Inflammatory macrophage (primary cell): ENCODE measurements around the gene TNFSF15.

Source experiments
- DNase-seq, 2 donors: peaks; one replicate each; pipeline ENCODE4 v3.0.0-alpha.2; 2020 to 2022

TNFSF15 gene

DNA sequence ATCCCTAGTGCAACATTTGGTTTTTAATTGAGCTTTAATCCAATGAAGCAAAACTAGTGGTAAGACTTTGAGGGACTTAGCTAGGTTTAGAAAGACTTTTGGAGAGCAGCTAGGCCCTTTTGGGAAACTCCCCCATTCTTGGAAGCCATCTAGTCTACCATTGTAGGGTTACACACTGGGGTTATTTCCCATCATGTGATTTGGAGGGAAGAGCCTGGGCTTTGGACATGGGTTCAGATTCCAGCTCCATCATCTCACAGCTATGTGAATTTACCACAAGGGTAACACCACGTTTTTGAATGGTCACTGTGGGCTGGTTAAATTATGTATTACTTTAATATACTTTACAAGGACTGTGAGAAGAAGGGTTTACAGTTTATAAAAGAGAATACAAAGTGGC is 18.3 kb upstream of the TNFSF15 start:
- no peak for DNase-seq

- DNase-seq = no peak
Measured at GRCh38 chr9:114823441-114823840, 17.6 kb upstream of the TNFSF15 start.

DNA sequence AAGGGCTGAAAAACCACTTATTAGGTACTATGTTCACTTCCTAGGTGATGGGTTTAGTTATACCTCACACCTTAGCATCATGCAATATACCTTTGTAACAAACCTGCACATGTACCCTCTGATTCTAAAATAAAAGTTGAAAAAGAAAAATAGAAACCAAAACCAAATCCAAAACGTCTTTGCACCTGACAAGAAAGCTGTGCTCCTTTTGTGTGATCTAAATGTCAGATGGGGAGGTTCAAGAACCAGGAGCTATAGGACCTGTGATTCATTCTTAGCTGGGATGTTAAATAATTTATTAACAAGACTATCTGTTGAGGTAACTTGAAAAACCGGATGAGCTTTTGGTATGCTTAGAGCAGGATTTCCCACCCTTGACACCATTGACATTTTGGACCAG is 16.9 kb upstream of the TNFSF15 start:
- DNase-seq = no peak

- DNase-seq = peak; percentile 88 to 95
Measured at GRCh38 chr9:114820776-114821501, 15.1 kb upstream of the TNFSF15 start.

DNA sequence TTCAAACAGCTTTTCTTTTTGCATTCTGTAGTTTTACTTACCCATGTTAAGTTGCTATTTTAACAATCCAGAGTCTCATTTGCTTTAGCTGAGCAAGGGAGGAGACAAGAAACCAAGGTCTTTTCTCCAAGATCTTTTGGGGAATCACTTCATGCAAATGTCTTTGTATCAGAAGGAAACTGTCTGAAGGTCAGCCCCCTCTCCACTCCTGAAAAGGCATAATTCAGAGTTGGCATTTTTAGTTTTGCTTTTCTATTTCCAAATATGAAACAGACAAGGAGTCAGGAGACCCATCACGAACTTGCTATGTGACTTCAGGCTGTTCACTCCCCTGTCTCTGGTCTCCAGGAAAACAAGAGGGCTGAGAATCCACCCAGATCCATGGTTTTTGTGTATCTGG is 12.3 kb upstream of the TNFSF15 start:
- no peak for DNase-seq

DNA sequence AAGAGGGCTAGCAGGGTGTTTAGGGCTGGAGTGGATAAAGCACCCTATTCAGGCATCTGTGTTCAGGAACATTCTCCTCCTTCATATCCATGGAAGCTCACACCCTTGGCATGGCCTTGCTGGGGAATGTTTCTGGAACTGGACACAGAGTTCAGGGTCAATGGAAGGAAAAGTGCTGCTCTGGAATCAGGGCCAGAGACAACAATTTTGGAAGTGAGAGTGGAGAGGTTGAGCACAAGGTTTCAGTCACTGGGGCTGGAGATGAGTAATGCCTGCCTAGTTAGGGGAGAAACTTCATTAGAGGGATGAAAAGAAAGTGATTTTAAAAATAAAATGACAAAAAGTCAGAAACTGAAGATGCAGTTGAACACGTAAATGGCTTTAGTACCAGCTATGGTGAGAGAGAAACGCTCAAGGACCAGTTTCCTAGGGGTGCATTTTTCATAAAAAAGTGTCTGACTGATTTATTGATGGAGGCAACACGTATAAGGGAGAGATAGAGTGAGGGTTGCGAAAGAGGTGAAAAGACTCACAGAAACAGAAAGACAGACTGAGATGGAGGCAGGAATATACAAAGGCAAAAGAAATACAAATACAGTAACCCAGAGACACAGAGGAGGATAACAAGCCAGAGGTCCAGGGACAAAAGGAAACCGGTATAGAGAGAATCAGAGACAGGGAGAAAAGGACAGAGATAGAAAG is 8.0 kb upstream of the TNFSF15 start:
- DNase-seq = no peak

GRCh38 chr9:114811966-114812636 is 6.3 kb upstream of the TNFSF15 start:
- no peak for DNase-seq

DNA sequence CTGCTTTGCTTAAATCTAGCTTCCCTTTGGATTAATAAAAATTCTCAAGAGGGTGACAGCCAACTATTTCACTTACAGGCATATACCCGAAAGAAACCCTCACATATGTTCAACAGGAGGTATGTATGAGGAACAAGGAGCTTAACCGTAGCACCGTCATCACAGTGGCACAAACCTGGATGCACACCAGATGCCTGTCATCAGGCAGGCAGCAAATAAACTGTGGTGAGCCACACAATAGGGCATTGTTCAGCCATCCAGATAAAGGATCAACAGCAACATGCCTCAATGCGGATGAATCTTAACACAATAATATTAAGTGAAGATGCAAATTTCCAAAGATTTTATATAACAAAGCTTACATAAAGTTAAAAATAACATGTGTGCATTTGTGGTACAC is 5.5 kb upstream of the TNFSF15 start:
- no peak for DNase-seq

DNA sequence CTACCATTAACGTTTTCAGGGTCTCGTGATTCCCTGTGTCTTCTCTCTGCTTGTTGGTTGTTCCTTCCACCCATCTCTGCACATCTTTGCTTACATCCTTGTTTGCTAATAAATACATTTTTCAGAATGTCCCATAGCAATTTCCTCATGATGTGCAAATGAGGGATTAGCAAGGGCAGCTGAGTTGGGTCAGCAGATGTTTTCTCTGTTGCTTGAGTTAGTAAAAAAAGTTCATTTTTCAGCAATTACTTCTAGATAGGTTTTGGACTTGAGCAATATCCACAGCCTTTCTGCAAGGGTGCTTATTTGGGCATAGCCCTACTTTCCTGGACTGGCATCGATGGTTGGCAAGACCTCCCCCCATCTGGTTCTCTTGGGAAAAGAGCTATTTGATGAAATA is 4.8 kb upstream of the TNFSF15 start:
- no peak for DNase-seq

DNA sequence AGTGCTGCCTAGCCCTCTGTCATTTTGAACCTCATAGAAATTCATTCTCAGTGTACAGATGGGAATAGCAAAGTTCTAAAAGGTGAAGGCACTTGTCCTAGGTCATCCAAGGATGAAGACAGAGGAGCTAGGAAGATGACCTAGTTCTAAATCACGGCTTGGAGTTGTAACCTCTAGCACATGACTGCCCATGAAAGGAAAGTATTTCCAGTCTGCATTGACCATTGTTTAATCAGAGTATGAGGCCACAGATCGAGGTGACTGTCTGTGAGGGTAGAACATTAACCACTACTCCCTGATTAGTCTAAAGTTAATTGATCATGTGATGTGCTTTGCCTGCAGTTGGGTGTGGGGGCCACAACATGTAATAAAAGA is 674 bp upstream of the TNFSF15 start:
- no peak for DNase-seq

DNA sequence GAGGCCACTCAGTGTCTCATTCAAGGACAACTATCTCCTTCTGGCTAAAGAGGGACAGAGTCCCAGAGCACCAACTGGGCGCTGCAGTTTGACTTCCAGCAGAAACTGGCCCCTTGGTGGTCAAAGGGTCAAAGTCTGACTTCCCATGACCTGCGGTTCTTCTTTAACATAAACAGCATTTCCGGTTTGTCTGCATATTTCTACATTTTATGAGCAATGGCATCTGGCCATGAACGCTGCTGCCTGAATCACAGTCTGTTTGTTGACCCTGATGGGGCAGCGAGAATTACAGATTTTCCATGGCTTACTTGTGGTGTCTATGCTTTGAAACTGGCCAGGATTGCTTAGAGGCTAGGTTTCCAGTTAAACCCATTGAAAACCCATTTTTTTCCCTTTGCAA is 1.3 kb downstream of the TNFSF15 start:
- DNase-seq = peak in 1 of 2 donors; percentile 16

- DNase-seq = no peak
Measured at GRCh38 chr9:114803479-114804265, 2.2 kb downstream of the TNFSF15 start.

DNA sequence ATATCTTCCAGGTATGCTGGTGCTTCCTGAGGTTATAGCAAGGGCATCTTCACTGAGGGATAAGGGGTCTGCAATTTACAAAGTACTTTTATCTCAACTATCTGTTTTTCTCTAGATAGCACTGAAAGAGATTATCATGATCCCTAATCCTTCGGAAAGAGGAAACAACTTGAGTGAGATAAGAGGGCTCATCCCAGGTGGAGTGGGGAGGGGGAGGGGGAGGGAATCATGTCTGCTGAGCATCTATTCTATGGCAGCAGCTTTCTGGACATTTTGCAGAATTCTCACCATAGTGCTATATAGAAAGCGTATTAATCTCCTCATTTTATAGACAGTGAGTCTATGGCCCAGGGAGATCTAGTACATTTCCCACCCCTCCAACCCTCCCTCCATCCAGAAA is 5.9 kb downstream of the TNFSF15 start:
- no peak for DNase-seq

GRCh38 chr9:114799441-114799840 is 6.4 kb downstream of the TNFSF15 start:
- DNase-seq = no peak

- DNase-seq = no peak
Measured at GRCh38 chr9:114798780-114799427, 6.9 kb downstream of the TNFSF15 start.

GRCh38 chr9:114798101-114798500 is 7.7 kb downstream of the TNFSF15 start:
- no peak for DNase-seq

GRCh38 chr9:114792396-114792795 is 13.4 kb downstream of the TNFSF15 start:
- no peak for DNase-seq

DNA sequence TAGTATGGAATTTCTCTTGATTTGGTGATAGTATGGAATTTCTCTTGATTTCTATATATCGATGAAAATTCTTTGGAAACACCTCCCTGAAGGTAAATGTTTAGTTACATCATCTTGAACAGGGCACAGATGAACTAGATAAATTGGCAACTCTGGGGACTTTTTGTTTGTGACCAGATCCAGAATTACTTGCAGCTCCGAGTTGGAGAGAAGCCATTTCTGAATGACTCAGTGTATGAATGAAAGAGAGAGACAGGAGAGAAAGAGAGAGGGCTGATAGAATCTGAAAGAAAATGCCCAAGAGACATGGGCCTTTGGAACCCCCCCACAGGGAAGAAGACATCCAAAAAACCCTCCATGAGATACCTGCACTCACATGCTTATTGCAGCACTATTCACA is 14.1 kb downstream of the TNFSF15 start:
- DNase-seq = no peak

- DNase-seq = no peak
Measured at GRCh38 chr9:114791312-114791711, 14.5 kb downstream of the TNFSF15 start.

GRCh38 chr9:114790521-114790920 is 15.3 kb downstream of the TNFSF15 start:
- DNase-seq = no peak

DNA sequence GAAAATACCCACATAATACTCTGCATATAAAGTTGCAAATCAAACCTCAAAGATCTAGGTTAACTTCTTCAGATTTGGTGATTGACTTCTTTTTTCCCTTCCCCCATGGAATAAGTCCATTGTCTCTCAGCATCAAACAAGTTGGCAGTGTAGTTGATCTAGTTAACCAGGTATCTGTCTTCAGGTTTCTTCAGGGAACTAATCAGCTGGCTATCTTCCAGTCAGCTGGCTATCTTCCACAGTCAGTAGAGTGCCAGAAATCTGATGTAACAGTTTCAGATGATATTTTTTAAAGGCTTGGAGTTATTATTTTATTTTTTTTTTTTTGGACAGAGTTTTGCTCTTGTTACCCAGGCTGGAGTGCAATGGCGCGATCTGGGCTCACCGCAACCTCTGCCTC is 16.8 kb downstream of the TNFSF15 start:
- DNase-seq = no peak

DNA sequence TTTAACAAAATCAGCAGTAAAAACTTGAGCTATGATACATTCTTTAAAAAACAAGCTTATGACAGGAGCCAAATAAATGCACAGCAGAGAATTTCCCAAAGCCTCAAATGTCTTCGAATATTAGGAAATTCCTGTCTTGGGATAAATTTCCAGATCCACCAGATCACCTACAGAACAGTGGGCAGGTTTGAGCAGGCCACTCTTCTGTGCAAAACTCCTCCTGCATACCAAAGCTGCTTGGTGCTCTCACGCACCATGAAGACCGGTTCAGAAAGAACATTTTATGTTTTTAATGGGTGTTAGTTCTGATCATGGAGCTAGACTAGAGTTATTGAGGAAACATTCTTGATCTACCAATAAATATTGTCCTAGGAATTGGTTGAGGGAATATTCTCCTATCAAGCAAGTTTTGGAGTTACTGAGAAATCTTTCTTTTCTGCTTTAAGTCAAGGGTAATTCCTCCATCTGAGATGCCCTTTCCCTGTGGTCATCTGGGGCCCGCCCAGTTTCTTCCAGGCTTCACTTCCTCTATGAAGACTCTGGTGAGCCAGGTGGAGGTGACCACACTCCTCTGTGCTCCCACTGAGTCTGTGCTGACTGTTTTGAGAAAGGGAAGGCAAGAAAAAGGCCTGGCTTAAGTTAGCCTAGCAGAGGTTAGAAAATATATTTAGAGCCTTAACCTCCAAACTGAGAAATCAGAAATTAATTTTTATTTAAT is 17.9 kb downstream of the TNFSF15 start:
- DNase-seq = no peak
